ENCODE measurements around the gene SPTB. TPM values are rescaled to one million over a fixed set of nuclear protein-coding genes. Genes with fewer than 3 reads are reported as not detected.

SPTB gene
- total RNA-seq, 1 donor from 2014 or later: not detected

DNA sequence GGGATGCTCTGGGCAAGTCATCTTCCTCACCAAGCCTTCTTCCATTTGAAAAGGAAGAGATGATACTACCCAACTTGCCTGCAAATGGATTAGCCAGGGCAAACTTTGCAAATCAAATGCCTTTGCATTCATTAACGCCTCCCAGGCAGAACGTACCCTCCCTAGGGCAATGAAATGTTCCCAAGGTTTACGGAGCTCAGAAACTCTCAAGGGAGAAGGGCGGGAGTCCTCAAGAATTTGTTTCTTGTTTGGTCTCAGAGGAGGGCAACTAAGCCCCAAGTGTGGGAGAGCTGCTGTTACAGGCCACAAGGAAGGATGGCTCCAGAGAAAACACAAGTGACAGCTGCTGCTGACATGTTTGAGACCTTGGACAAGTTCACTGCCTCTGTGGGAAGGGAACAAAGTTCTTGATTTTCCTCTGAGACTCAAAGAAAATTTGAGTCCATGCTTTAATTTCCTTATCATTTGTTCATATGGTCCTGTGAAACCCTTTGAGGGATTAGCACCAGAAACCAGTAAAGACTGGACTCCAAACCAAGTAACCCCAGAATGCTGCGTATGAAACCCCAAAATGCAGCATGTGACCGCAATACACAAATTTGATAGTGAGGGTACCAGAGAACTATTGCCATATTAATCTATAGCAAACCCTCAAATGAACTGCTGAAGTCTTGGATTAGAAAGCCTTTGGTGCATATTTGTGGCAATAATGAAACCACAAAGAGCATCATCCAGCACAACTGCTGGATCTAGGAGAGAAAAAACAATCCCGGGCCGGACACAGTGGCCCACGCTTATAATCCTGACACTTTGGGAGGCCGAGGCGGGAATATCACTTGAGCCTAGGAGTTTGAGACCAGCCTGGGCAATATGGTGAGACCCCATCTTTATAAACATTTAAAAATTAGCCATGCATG, 22.9 kb downstream of the SPTB start:
- intact Hi-C loops (cut with micrococcal nuclease): no loop called here

DNA sequence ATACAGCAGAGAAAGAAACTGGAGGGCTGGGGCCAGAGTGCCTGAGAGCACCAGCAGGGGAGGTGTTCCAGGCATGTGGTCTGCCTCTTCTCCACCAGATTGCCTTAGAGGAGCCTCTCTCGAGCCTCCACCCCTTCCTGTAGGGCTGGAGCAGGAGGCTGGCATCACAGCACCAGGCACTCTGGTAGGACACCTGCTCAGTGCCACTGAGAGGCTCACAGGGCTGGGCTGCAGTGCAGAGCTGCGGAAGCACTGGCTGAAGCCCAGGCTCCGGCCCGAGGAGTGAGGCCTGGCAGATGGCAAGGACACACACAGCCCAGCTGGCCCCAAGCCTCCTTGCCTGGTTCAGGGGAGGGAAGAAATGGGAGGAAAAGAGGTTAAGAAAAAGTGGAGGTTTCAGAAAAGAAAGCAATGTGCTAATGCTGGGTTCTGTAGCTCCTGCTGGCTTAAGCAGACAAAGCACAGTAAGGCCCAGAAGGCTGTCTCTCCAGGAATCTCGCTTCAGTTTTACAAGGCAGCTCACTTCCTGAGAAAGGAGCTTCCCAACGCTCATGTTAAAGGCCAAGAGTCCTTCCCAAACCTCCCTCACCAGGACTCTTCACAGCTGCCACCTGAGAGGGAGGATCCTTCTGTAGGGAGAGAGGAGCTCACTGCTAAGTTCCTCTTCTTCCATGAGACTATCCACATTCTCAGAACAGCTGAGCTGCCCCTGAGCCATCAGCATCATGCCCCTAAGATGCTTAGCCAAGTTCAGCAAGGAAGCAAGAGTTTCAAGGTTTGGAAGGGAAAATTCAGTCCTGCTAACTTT, 23.8 kb downstream of the SPTB start:
- intact Hi-C loops (cut with micrococcal nuclease): no loop called here

DNA sequence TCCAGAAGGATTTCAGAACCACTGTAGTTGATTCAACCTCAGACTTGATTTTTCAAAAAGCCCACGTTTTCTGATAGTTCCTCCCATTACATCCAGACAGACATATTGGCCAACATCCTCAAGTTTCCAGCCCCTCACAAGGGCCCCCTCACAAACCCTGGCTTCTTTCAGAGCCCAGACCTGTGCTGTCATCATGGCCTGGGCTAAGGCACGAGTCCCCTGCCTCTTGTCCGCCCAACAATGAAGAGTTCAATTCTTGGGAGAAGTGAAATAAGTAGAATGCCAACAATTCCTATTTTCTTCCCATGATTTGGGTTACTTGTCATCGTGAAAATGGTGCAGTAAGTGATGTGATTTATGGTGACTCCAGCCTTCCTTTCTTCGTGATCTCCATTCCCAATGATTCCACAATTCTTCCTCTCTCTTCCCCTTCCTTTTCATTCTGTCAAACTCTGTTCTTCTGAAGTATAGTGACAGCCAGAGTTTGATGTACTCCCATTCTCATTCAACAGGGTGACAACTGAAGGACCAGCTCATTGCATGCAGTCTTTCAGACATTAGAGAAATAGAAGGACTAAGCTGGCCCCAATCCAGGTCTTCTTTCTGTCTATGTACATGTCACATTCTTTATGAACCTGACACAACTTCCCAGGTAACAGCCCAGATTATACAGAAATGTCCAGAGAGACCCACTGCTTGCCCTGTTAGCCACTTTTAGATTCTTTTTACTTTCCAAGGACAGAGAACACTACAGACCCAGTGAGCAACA, 29.2 kb downstream of the SPTB start:
- intact Hi-C loops (cut with micrococcal nuclease): no loop called here

- intact Hi-C loops (cut with micrococcal nuclease): no loop called here
Measured at GRCh38 chr14:64849940-64850339, 29.8 kb downstream of the SPTB start.

GRCh38 chr14:64848239-64848638, 31.5 kb downstream of the SPTB start:
- intact Hi-C loops (cut with micrococcal nuclease): no loop called here

- intact Hi-C loops (cut with micrococcal nuclease): no loop called here
Measured at GRCh38 chr14:64846319-64846718, 33.4 kb downstream of the SPTB start.

- intact Hi-C loops (cut with micrococcal nuclease): no loop called here
Measured at GRCh38 chr14:64845878-64846277, 33.8 kb downstream of the SPTB start.

DNA sequence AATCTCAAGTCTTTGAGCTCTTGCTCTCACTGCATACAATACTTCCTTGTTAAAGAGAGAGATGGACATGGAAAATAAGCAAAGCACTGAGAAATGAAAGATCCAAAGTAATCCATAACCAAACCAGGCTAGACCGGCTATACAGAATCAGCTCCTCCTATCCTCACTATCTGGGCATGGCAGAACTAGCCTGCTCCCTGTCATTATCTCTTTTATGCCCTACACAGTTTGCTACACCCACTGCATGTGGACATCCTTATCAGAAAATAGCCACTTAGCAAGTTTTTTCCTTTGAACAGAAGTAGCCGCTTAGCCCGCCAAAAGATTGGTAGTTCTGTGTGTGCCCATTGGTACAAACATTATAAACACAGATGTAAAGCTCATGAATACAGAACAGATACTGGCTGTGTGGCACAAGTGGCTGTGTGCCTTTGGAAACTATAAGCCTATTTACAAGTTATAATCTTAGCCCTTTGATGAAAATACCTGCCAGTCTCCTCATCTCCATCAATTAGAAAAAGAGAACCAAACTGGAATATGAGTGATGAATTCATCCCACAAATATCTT, 34.7 kb downstream of the SPTB start:
- intact Hi-C loops (cut with micrococcal nuclease): no loop called here

- intact Hi-C loops (cut with micrococcal nuclease): no loop called here
Measured at GRCh38 chr14:64844272-64844671, 35.4 kb downstream of the SPTB start.

GRCh38 chr14:64843548-64843947, 36.2 kb downstream of the SPTB start:
- intact Hi-C loops (cut with micrococcal nuclease): no loop called here

DNA sequence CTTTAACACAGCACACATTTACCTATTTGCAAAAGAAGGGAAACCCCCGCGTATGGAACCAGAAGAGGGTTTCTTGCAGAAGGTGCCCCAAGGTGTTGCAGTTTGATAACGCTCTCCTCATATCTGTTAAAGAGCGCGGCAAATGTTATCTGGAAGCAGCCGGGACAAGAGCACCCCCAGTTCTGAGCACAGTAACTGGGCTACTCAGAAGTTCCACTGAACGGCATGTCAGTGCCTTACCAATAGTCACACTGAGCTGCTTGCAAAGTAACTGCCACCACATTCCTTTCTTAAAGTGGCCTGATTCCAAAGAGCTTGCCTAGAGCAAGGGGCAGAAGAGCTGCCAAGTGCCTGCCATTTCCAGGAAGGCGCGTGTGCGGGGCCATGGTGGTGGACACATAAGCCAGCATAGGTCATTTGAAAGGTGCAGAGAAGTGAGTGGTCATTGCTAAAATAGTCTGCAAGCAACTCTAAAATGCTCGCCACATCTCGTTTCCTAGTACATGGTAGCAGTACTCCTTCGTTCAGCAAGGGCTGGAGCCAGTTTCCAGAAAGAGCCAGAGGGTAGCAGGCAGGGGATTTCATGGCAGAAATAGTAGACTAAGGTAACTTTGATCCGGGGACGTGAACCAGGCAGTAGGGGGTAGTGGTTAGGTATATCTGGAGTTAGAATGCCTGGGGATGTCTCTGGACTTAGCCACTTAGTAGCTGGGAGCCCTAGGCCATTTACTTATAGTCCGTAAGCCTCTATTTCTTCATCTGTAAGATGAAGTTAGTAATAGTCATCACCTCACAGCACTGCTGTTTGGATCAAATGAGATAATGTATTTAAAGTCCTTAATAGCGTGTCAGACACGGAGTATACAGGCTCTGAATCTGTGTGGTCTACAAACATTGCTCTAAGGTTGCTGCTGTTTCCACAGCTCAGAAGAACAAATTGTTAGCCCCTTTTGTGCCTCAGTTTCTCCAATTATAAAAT, 37.6 kb downstream of the SPTB start:
- intact Hi-C loops (cut with micrococcal nuclease): no loop called here

GRCh38 chr14:64841121-64841651, 38.5 kb downstream of the SPTB start:
- intact Hi-C loops (cut with micrococcal nuclease): no loop called here

GRCh38 chr14:64838656-64839055, 41.1 kb downstream of the SPTB start:
- intact Hi-C loops (cut with micrococcal nuclease): no loop called here

DNA sequence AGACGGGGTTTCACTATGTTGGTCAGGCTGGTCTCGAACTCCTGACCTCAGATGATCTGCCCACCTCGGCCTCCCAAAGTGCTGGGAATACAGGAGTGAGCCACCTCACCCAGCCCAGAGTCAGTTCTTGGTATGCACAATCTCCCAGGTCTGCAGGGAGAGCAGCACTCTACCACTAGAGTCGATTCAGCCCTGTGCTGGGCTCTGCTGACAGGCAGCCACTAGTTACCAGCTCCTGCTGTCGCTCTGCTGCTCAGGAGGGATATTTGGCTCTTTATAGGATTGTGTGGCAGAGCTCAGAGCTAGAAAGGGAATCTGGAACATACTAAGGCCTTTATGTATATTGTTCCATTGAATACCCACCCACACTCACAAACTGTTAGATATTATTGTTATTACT, 44.3 kb downstream of the SPTB start:
- intact Hi-C loops (cut with micrococcal nuclease): no loop called here

- intact Hi-C loops (cut with micrococcal nuclease): no loop called here
Measured at GRCh38 chr14:64834965-64835364, 44.7 kb downstream of the SPTB start.

- intact Hi-C loops (cut with micrococcal nuclease): no loop called here
Measured at GRCh38 chr14:64831419-64831818, 48.3 kb downstream of the SPTB start.

DNA sequence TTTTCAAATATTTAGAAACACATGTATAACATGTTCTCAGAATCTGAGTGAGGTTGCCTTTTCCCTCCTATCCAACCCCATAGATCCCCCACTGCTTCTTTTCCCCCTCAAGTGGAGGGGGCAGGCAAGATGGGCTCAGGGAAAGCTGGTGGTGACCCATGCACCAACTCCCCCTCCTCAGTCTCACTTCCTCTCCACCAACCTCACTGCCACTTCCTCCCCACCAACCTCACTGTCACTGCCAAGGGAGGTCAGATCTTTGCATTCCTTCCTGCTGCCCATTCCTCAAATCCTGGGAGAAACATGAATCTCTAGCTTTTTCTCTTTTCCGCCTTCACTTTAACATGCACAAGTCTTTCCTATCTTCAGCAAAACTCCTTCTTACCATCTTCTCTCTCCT, 48.7 kb downstream of the SPTB start:
- intact Hi-C loops (cut with micrococcal nuclease): no loop called here

GRCh38 chr14:64828071-64828470, 51.6 kb downstream of the SPTB start:
- intact Hi-C loops (cut with micrococcal nuclease): no loop called here

GRCh38 chr14:64826845-64827244, 52.9 kb downstream of the SPTB start:
- intact Hi-C loops (cut with micrococcal nuclease): no loop called here

DNA sequence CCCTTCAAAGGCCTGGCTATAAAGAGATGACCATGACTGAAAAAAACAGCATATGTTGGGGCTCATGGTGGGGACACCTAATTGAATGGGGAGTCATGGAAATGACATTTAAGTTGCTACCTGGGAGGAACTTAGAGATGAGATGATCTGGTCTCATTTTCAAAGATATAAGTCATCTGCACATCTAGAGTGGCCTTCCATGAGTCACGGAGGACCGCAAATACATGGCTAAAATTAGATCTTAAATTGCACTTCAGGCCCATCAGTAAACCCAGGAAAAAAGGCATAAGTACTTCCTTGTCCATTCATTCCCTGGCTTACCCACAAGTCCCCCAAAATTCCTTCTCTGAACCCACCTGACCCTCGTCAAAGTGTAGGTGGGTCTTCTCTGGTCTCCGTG, 53.4 kb downstream of the SPTB start:
- intact Hi-C loops (cut with micrococcal nuclease): no loop called here

All from T-helper 2 cell treated with Interferon-gamma antibody and Interleukin-4, amounts not matched to agents 100 ng/mL and 5 ng/mL, for 36 hours (primary cell).